ENCODE results near the gene ZBTB34.

Gene ZBTB34

GRCh38 chr9:126833020-126833419 is 27.4 kb upstream of the ZBTB34 start:
- no peak for DNase-seq (ENCODE audit: low read depth, low spot score)
- CTCF ChIA-PET = interaction anchor here (1.3 kb wide), 1 partner anchor 25 kb away, joined by 4 read pairs; no protein-coding TSS in a partner anchor
- no peak overlapping the region for H3K4me3 ChIP-seq (ENCODE audit: low read depth, low read length)
- TF ChIP-seq CTCF (IDR thresholded peaks at IDR 0.05; ENCODE audit: insufficient read depth, low read length, missing control alignments) = no peak
- POLR2A ChIA-PET = interaction anchor here (0.9 kb wide), 1 partner anchor 28 kb away, joined by 3 read pairs; no protein-coding TSS in a partner anchor

- TF ChIP-seq CTCF (IDR thresholded peaks at IDR 0.05; ENCODE audit: insufficient read depth, low read length, missing control alignments) = no peak
- ChIA-PET CTCF (interaction anchor here (0.9 to 1.1 kb wide), 2 partner anchors 10 to 26 kb away, joined by 3 to 4 read pairs; partner anchors contain the start of gene ZBTB34), POLR2A (no interaction called here)
- no peak overlapping the region for H3K4me3 ChIP-seq (ENCODE audit: low read depth, low read length)
- DNase-seq (ENCODE audit: low read depth, low spot score) = no peak
These were observed 26.6 kb upstream of the ZBTB34 start for GRCh38 chr9:126833710-126834345.

- ChIA-PET CTCF (no interaction called here), POLR2A (no interaction called here)
- DNase-seq (ENCODE audit: low read depth, low spot score) = no peak
- no peak overlapping the region for H3K4me3 ChIP-seq (ENCODE audit: low read depth, low read length)
- TF ChIP-seq CTCF (IDR thresholded peaks at IDR 0.05; ENCODE audit: insufficient read depth, low read length, missing control alignments) = no peak
These were observed 25.8 kb upstream of the ZBTB34 start for GRCh38 chr9:126834672-126835071.

GRCh38 chr9:126836216-126836615 is 24.2 kb upstream of the ZBTB34 start:
- ChIA-PET POLR2A (interaction anchor here (0.6 kb wide), 1 partner anchor 18 kb away, joined by 3 read pairs; no protein-coding TSS in a partner anchor), CTCF (no interaction called here)
- no peak for DNase-seq (ENCODE audit: low read depth, low spot score)
- no peak overlapping the region for H3K4me3 ChIP-seq (ENCODE audit: low read depth, low read length)
- TF ChIP-seq CTCF (IDR thresholded peaks at IDR 0.05; ENCODE audit: insufficient read depth, low read length, missing control alignments) = no peak

GRCh38 chr9:126838055-126838811 is 22.2 kb upstream of the ZBTB34 start:
- DNase-seq (ENCODE audit: low read depth, low spot score) = no peak
- TF ChIP-seq CTCF (IDR thresholded peaks at IDR 0.05; ENCODE audit: insufficient read depth, low read length, missing control alignments) = no peak
- POLR2A ChIA-PET = no interaction called here
- no peak overlapping the region for H3K4me3 ChIP-seq (ENCODE audit: low read depth, low read length)
- CTCF ChIA-PET = interaction anchor here (3.3 kb wide), 1 partner anchor 21 kb away, joined by 14 read pairs; the partner anchor contains the start of gene ZBTB34

GRCh38 chr9:126838895-126839294 is 21.5 kb upstream of the ZBTB34 start:
- ChIA-PET POLR2A (no interaction called here), CTCF (interaction anchor here (3.3 kb wide), 1 partner anchor 20 kb away, joined by 14 read pairs; the partner anchor contains the start of gene ZBTB34)
- no peak for DNase-seq (ENCODE audit: low read depth, low spot score)
- no peak overlapping the region for H3K4me3 ChIP-seq (ENCODE audit: low read depth, low read length)
- TF ChIP-seq CTCF (IDR thresholded peaks at IDR 0.05; ENCODE audit: insufficient read depth, low read length, missing control alignments) = no peak

Measured in AG04449 (cell line).